Hypothalamus (tissue), 51 donors: ENCODE results near the gene NFASC.

Experiments used
- DNase-seq, 51 donors: peaks; one replicate each; lab custom pipeline; 2025; lab: John Stamatoyannopoulos, UW

Gene NFASC

GRCh38 chr1:204870160-204870912 is at the start of gene NFASC:
Gene NFASC (plus strand): TSS chr1:204870862. CDS start chr1:204944316, 73,454 bp downstream.
- DNase-seq, result peak in 38 of 51 donors; percentile 27 to 90 (median 76)

- DNase-seq, result no peak
Measured at GRCh38 chr1:204821476-204821875, 49.2 kb upstream of the NFASC start.

- DNase-seq, result peak in 2 of 51 donors; percentile 5 to 12
Measured at GRCh38 chr1:204821924-204822323, 48.7 kb upstream of the NFASC start.

DNA sequence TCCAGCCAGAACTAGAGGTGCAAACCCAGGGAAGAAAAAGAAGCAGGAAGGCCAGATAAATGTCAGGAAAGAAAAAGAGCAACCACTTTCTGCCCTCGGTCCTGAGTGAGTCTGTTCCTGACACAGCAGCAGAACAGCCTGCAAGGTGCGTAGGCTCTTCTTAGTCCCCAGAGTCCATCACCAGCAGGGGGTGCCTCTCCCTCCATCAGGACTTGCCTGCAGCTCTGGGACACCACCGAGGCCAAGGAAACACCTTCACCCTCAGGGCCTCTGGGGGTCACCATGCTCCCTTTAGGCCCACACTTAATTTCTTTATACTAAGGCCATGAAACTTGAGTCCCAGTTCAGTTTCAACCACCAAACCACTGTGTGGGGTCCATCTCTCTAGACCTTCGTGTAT is 43.7 kb upstream of the NFASC start:
- peak in 23 of 51 donors; percentile 6 to 65 (median 32) for DNase-seq

DNA sequence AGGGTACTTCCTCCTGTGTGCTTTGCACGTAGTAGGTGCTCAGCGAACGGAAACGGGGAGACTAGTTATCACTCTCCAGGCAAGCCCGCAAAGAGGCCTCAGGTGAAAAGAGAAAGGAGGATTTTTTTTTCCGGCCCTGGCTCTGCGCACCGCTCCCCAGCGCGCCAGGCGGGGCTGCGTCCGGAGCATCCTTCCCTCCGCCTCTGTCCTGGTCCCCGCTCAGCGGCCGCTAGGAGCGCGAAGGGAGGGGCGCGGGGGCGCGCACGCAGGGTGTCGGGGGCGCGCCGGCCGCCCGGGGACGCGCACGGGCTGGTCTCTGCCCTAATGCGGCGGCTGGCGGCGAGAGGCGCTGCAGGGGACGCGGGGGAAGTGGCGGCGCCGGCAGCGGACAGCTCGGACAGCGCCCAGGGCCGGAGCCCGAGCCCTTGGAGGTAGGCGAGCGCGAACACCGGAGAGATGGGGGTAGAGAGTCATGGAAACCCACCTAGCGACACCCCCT is 42.3 kb upstream of the NFASC start:
- DNase-seq, result peak in 49 of 51 donors; percentile 28 to 92 (median 73)

DNA sequence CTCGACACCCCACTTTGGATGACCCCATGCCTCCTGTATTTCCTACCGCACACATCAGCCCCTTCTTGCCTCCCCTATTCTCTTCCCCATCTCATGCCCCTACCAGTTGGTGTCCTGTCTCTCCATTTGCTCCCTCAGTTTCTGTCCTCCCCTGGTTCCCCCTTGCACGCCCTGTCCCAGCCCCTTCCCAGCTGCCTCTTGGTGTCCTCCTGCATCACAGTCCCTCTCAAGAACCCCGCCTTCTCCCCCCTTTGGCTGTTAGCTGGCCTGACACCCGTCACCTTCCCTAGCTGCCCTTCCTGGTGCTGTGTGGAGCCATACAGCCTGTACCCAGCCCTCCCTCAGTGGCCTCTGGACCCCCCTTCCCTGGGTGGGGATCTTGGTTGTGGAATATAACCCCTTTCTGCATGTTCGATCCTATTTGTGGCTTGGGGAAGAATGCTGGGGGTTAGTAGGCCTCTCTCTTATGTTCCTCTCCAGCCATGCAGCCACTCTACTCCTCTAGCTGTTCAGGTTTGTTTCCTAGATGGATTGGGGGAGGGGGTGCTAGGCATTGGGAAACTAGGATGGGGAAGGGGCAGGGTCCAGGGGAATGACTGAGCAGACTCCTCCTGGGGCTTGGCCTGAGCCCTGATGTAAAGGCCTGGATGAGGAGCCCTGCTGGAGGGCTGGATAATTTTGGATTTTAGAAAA is 41.4 kb upstream of the NFASC start:
- DNase-seq, result peak in 31 of 51 donors; percentile 13 to 80 (median 36)

DNA sequence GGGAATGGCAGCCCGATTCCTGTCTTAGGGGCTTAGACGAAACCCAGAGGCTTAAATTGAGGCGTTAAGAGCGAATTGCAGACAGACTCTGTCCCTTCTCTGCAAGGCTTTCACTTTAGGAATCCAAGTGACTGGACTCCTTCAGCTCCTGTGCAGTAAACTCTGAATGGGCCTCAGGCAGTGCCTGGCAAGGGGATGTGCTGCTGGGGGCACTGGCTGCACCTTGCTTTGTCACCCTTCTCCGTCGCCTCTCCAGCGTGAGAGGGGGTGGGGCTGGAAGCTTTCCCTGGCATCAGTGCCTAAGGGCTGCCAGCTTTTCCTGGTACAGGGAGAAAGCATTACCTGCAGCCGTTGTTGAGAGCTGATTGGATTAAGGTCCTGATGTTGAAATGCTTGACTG is 39.9 kb upstream of the NFASC start:
- DNase-seq, result peak in 21 of 51 donors; percentile 6 to 79 (median 18)

- DNase-seq, result peak in 1 of 51 donors; percentile 79
Measured at GRCh38 chr1:204831186-204831585, 39.5 kb upstream of the NFASC start.

DNA sequence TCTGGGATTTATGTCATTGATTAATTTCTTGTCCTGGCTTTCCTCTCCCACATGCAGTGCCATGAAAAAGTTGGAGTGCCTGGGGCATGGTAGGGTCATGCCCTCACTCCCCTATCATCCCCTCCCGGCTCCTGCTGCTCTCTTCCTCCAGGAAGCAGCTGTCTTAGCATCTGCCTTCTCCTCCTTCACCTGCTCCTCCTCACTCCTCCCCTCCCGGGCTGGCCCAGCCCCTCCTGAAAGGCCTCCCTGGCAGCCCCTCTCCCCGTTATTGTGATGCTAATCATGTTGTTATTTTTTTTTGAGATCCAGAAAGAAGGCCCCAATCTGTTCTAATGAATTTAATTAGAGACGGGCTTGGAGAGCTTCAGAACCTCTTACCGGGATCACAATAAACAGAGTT is 36.3 kb upstream of the NFASC start:
- DNase-seq, result no peak

- no peak for DNase-seq
Measured at GRCh38 chr1:204834752-204835151, 35.9 kb upstream of the NFASC start.

DNA sequence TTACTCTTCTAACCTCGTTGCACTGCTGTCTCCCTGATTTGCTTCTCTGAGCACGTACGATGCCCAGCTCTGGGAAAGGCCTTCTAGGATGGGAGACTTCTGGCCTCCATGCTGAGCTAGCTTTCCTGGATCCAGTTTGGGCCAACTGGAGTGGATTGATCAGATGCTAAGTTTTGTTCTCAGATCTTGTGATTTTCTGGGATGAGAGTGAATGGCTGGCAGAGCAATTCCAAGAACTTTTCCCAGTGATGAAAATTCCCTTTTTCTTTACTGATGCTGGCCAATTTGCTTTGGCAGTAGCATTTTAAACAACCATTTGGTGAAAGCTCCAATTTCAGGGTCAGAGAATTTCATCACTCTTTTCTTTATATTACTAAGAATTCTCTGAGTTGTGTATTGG is 34.9 kb upstream of the NFASC start:
- no peak for DNase-seq

GRCh38 chr1:204836856-204837255 is 33.8 kb upstream of the NFASC start:
- DNase-seq, result no peak

DNA sequence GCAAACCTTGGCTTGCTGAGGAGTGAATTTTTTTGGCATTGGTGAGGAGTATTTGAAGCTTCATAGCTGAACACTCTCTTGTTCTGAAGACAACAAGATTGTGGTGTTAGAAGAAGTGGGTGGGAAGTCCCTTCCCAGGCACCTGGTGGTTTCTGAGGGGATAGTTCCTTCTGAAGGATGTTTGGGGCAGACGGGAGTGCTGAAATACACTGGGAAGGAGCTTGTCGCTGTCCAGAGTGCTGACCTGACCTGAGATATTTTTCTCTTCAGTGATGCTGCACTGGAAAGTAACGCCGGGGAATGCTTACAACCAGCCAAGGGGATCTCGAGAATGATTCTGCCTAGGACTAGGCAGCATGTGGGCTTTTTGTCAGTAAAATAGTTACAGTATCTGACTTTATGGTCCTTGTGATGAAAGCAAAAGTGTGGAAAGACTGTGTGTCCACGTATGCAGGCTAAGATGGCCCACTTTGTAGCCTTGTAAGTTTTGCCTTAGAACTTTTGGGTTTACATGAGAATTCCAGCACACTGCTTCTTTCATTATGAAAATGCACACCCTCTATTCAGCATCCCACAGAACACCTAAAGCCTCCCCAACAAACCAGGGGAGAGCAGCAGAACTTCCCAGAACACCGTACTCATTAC is 33.1 kb upstream of the NFASC start:
- peak in 9 of 51 donors; percentile 11 to 46 (median 27) for DNase-seq

- no peak for DNase-seq
Measured at GRCh38 chr1:204841316-204841715, 29.3 kb upstream of the NFASC start.

GRCh38 chr1:204841798-204842197 is 28.9 kb upstream of the NFASC start:
- DNase-seq, result no peak

DNA sequence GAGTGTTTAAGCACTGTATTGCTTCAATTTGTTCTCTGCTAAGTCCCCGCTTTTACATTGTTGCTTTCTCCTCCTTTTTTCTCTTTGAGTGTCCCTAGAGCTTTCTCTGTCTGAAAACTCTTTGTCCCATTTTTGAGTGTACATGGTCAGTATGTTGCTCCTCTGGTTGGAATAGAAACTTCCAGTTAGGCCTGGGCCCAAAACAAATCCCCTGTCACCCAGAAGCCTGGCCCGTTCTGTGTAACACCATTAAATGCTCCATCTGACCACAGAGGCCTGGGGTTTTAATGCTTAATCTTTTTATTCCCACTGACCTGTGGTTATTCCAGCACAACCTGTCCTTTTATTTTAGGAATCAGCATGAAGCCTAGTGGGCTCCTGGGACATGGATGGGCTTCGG is 28.3 kb upstream of the NFASC start:
- DNase-seq, result no peak

- peak in 29 of 51 donors; percentile 20 to 84 (median 46) for DNase-seq
Measured at GRCh38 chr1:204842892-204843291, 27.8 kb upstream of the NFASC start.

DNA sequence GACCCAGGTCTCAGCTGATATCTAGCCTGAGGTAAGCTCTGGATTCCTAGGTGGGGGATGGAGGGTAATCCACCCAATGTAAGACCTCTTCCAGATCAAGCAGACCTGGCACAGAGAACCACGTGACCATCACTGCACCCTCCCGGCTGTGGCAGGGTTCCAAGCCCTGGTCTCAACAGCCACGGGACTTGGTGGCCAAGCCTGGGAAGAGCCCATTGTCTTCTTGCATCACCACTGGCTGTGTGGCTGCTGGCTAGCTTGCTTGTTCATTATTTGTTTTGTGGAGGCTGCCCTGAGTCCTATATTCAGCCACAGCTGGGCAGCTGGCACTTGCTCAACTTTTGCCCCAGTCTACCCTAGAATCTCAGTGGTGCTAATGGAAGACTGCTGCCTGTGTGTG is 24.1 kb upstream of the NFASC start:
- peak in 43 of 51 donors; percentile 29 to 91 (median 75) for DNase-seq

- no peak for DNase-seq
Measured at GRCh38 chr1:204848579-204848978, 22.1 kb upstream of the NFASC start.

DNA sequence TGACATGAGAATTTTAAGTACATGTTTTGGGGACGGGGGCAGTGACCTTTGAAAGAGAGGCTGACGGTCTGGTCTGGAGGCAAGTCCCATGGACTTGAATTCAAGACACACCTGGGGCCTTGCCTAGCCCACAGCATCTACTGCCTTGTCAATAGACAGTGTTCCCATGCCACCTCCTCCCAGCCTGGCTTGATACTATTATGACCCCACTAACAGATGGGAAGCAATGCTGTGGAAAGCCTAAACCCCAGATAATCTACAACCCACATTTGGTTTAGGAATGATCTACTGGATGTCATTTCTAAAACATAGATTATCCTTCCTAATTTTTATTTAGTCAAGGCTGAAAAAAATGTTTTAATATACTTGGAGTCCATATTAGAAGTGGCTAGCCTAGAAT is 17.8 kb upstream of the NFASC start:
- no peak for DNase-seq

DNA sequence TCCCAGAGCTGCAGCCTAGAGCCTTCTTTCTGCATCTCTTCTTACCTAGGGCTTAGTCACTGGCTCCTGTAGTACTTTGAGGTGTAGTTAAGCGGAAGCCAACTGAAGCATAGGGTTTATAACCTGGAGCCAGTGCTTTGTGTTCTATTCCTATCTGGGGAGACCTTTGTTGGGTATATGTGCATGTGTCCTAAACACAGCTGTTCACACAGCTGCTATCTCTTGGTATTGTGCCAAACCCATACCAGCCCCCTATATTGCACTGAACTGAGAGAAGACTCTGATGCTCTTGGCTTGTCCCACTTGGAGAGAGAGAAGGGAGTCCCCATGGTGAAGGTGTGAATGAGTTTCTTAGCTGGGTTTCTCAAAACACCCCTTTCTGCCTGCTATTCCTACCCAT is 17.2 kb upstream of the NFASC start:
- no peak for DNase-seq
